Measurements from ENCODE around the gene TSC2.
"Not testable (repeated sequence)": the region's sequence is repeated elsewhere in the genome, so short reads cannot be mapped to it uniquely, and the experiment has no call there.

The TSC2 gene

GRCh38 chr16:2032285-2033056 is 15.3 kb upstream of the TSC2 start:
- DNase-seq, result no peak

GRCh38 chr16:2033057-2033908 is 14.5 kb upstream of the TSC2 start:
- DNase-seq, result no peak

- not testable (repeated sequence) for DNase-seq
Observed at GRCh38 chr16:2033909-2034695, 13.7 kb upstream of the TSC2 start.

GRCh38 chr16:2034696-2035430 is 12.9 kb upstream of the TSC2 start:
- no peak for DNase-seq

GRCh38 chr16:2035431-2036199 is 12.2 kb upstream of the TSC2 start:
- no peak for DNase-seq

- DNase-seq, result no peak
Observed at GRCh38 chr16:2036200-2036966, 11.4 kb upstream of the TSC2 start.

GRCh38 chr16:2037115-2037514 is 10.7 kb upstream of the TSC2 start:
- no peak for DNase-seq

GRCh38 chr16:2037647-2038381 is 10.0 kb upstream of the TSC2 start:
- DNase-seq, result no peak

GRCh38 chr16:2038382-2039231 is 9.2 kb upstream of the TSC2 start:
- no peak for DNase-seq

- no peak for DNase-seq
Observed at GRCh38 chr16:2039274-2040031, 8.3 kb upstream of the TSC2 start.

- no peak for DNase-seq
Observed at GRCh38 chr16:2040041-2040786, 7.6 kb upstream of the TSC2 start.

- no peak for DNase-seq
Observed at GRCh38 chr16:2040787-2041522, 6.8 kb upstream of the TSC2 start.

GRCh38 chr16:2042171-2042985 is 5.4 kb upstream of the TSC2 start:
- DNase-seq, result no peak

GRCh38 chr16:2042986-2043666 is 4.7 kb upstream of the TSC2 start:
- DNase-seq, result no peak

GRCh38 chr16:2043667-2044451 is 3.9 kb upstream of the TSC2 start:
- no peak for DNase-seq
